HepG2 (cell line): Measurements from ENCODE around the gene LMAN2L. TPM values are rescaled to one million over a fixed set of nuclear protein-coding genes. Genes with fewer than 3 reads are reported as not detected.

Source experiments
- ATF7 ChIP-seq, 2 experiments: fragments of 450-650 bp in 1 of 2; sonication (generic) in 1 of 2; formaldehyde crosslinking in 1 of 2; IDR thresholded peaks; 2 replicates each; pipeline versions ENCODE4 v1.4.0 to v1.6.1; 2016 to 2020; ENCODE audit warnings: antibody characterized with exemption in 1 of 2, mild to moderate bottlenecking in 1 of 2, missing genetic modification reagents in 1 of 2
- CREB1 ChIP-seq, 2 experiments: fragments of 450-650 bp in 1 of 2; IDR thresholded peaks; 2 replicates each; pipeline ENCODE4 v1.6.1; 2016 to 2017; ENCODE audit warnings: control low read depth in 1 of 2, mild to moderate bottlenecking in 1 of 2, missing compliant biosample characterization in 1 of 2, missing genetic modification characterization in 1 of 2
- POLR2A ChIP-seq, 2 experiments: IDR thresholded peaks; 2 replicates each; pipeline ENCODE4 v1.6.1; 2011; ENCODE audit warnings: low read depth in 2 of 2, low read length in 2 of 2, mild to moderate bottlenecking in 1 of 2, moderate library complexity in 1 of 2; ENCODE audit not compliant: insufficient read depth in 1 of 2
- THYN1 ChIP-seq: sonication (generic); formaldehyde crosslinking; IDR thresholded peaks from 2 replicates; pipeline ENCODE4 v1.8.1; 2023; ENCODE audit warnings: low read depth, mild to moderate bottlenecking, moderate library complexity, missing genetic modification reagents, borderline replicate concordance
- TOE1 ChIP-seq: sonication (generic); formaldehyde crosslinking; IDR thresholded peaks from 2 replicates; pipeline ENCODE4 v1.4.0; 2020; ENCODE audit warnings: mild to moderate bottlenecking, missing genetic modification reagents
- XBP1 ChIP-seq: sonication (generic); formaldehyde crosslinking; IDR thresholded peaks from 2 replicates; pipeline ENCODE4 v1.5.0; 2020; ENCODE audit warnings: missing genetic modification reagents
- ZBTB8A ChIP-seq: sonication (generic); formaldehyde crosslinking; IDR thresholded peaks from 2 replicates; pipeline ENCODE4 v1.4.0; 2020; ENCODE audit warnings: mild to moderate bottlenecking, low read depth, missing genetic modification reagents, borderline replicate concordance
- ZNF18 ChIP-seq: sonication (generic); formaldehyde crosslinking; IDR thresholded peaks from 2 replicates; pipeline ENCODE4 v1.8.0; 2022; ENCODE audit warnings: mild to moderate bottlenecking, missing genetic modification reagents; ENCODE audit not compliant: insufficient replicate concordance
- ZNF225 ChIP-seq: sonication (generic); formaldehyde crosslinking; IDR thresholded peaks from 2 replicates; pipeline ENCODE4 v1.4.0; 2020; ENCODE audit warnings: mild to moderate bottlenecking, missing genetic modification reagents
- ZNF414 ChIP-seq: sonication (generic); formaldehyde crosslinking; IDR thresholded peaks from 2 replicates; pipeline ENCODE4 v1.5.0; 2020; ENCODE audit warnings: missing genetic modification reagents
- ZNF556 ChIP-seq: sonication (generic); formaldehyde crosslinking; IDR thresholded peaks from 2 replicates; pipeline ENCODE4 v1.4.0; 2020; ENCODE audit warnings: mild to moderate bottlenecking, missing genetic modification reagents, borderline replicate concordance
- polyA plus RNA-seq, 8 experiments: library from polyadenylated mRNA; depleted of rRNA in 3 of 8; stranded (reverse) in 7 of 8; unstranded in 1 of 8; fragments of >200 nt; fragmentation: Illumina TruSeq in 4 of 8; extraction: Trizol in 4 of 8; gene quantifications; 2 replicates each; pipeline versions ENCODE4 v1.2.1 to v1.2.3, GENCODE V29; 2011 to 2016; ENCODE audit warnings: low read depth in 4 of 8, missing spikeins in 1 of 8, mixed read lengths in 1 of 8; ENCODE audit not compliant: insufficient read depth in 1 of 8
- total RNA-seq, 5 experiments: library from RNA; depleted of rRNA; stranded (reverse); fragments of >200 nt; fragmentation: Illumina TruSeq; extraction: Trizol; gene quantifications; 2 replicates each; pipeline ENCODE4 v1.2.3, GENCODE V29; 2016; ENCODE audit warnings: low read depth in 1 of 5
- TF ChIP-seq, protein P1 (sequence below): sonication (generic); formaldehyde crosslinking; IDR thresholded peaks from 2 replicates; pipeline ENCODE4 v1.5.0; 2020; ENCODE audit warnings: missing genetic modification reagents

The LMAN2L gene
- total and polyA plus RNA-seq, 2 of the 13 experiments (the other 11 are each of a cell fraction or from before 2014, with no cell fraction given): 39.1 to 57.9 TPM

GRCh38 chr2:96739076-96739632 is 710 bp downstream of the LMAN2L start (continued):
- TF ChIP-seq ZNF18 (CRISPR knock-in tag) (peak; percentile 58), TOE1 (CRISPR knock-in tag) (0 out of 2 replicates have a peak, but pooled peaks have one; percentile 8), ZNF225 (no peak), ZBTB8A (CRISPR knock-in tag) (no peak), POLR2A (IDR thresholded peaks at IDR 0.05; ENCODE audit: insufficient read depth in 1 of 2, low read depth in 2 of 2, low read length in 2 of 2) (no peak), ZNF556 (CRISPR knock-in tag) (no peak), ATF7 (IDR thresholded peaks at IDR 0.05) (no peak), ATF7 (CRISPR knock-in tag; IDR thresholded peaks at IDR 0.05) (no peak), THYN1 (no peak), XBP1 (CRISPR knock-in tag) (no peak), CREB1 (IDR thresholded peaks at IDR 0.05) (no peak), CREB1 (CRISPR knock-in tag; IDR thresholded peaks at IDR 0.05) (no peak), ZNF414 (no peak)
- TF ChIP-seq, protein P1, sequence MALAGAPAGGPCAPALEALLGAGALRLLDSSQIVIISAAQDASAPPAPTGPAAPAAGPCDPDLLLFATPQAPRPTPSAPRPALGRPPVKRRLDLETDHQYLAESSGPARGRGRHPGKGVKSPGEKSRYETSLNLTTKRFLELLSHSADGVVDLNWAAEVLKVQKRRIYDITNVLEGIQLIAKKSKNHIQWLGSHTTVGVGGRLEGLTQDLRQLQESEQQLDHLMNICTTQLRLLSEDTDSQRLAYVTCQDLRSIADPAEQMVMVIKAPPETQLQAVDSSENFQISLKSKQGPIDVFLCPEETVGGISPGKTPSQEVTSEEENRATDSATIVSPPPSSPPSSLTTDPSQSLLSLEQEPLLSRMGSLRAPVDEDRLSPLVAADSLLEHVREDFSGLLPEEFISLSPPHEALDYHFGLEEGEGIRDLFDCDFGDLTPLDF (CRISPR knock-in tag): no peak
